CD4-positive, CD25-positive, alpha-beta regulatory T cell (primary cell): ENCODE measurements around the gene NECAB3. TPM values are rescaled to one million over a fixed set of nuclear protein-coding genes. Genes with fewer than 3 reads are reported as not detected.

Experiments
- ATAC-seq, 2 donors: fragments of 150-1000 bp; cut with Tn5 transposase; one replicate each; pipeline ENCODE4 v1.10.0; 2021; ENCODE audit warnings: low read depth in 2 of 2, moderate number of reproducible peaks in 2 of 2, moderate library complexity in 1 of 2
- DNase-seq, 3 donors: peaks; one replicate each; pipeline versions ENCODE4 v3.0.0 to v3.0.0-alpha.2; 2012 to 2022; ENCODE audit warnings: mixed read lengths in 1 of 3
- H3K27ac ChIP-seq: one replicate; pipeline ENCODE4 v1.7.0; 2013; ENCODE audit warnings: mild to moderate bottlenecking, low read length; ENCODE audit not compliant: insufficient read depth, poor library complexity, severe bottlenecking
- H3K27me3 ChIP-seq: one replicate; pipeline ENCODE4 v1.7.0; 2013; ENCODE audit warnings: low read length; ENCODE audit not compliant: control insufficient read depth, insufficient read depth
- H3K36me3 ChIP-seq: one replicate; pipeline ENCODE4 v1.7.0; 2013; ENCODE audit warnings: mild to moderate bottlenecking, low read length, moderate library complexity; ENCODE audit not compliant: control insufficient read depth, insufficient read depth
- H3K4me1 ChIP-seq: 2 replicates; pipeline ENCODE4 v1.7.0; 2013; ENCODE audit warnings: mild to moderate bottlenecking, low read length; ENCODE audit not compliant: insufficient read depth, control insufficient read depth, poor library complexity, severe bottlenecking
- H3K4me3 ChIP-seq: one replicate; pipeline ENCODE4 v1.7.0; 2013; ENCODE audit warnings: low read depth, mild to moderate bottlenecking, low read length, moderate library complexity
- H3K9me3 ChIP-seq, 2 experiments: 1 replicate in 1 of 2; 2 replicates in 1 of 2; pipeline ENCODE4 v1.7.0; 2013; ENCODE audit warnings: low read length in 2 of 2, mild to moderate bottlenecking in 1 of 2, moderate library complexity in 1 of 2; ENCODE audit not compliant: control insufficient read depth in 2 of 2
- H3K27ac Mint-ChIP-seq, 3 donors: one replicate each; pipeline ENCODE4 v1.8.0; 2020 to 2022; ENCODE audit warnings: mild to moderate bottlenecking in 3 of 3, mixed read lengths in 3 of 3, moderate library complexity in 2 of 3
- H3K27me3 Mint-ChIP-seq: one replicate; pipeline ENCODE4 v1.8.0; 2022; ENCODE audit warnings: mild to moderate bottlenecking, mixed read lengths
- H3K36me3 Mint-ChIP-seq: one replicate; pipeline ENCODE4 v1.8.0; 2020; ENCODE audit warnings: mixed read lengths
- H3K4me1 Mint-ChIP-seq, 4 donors: one replicate each; pipeline ENCODE4 v1.8.0; 2020 to 2022; ENCODE audit warnings: mixed read lengths in 4 of 4, mild to moderate bottlenecking in 1 of 4
- H3K4me3 Mint-ChIP-seq, 4 donors: one replicate each; pipeline ENCODE4 v1.8.0; 2020 to 2022; ENCODE audit warnings: mild to moderate bottlenecking in 4 of 4, mixed read lengths in 4 of 4, moderate library complexity in 3 of 4
- H3K9me3 Mint-ChIP-seq, 7 donors: one replicate each; pipeline ENCODE4 v1.8.0; 2020 to 2022; ENCODE audit warnings: mixed read lengths in 7 of 7, mild to moderate bottlenecking in 3 of 7, moderate library complexity in 2 of 7
- polyA plus RNA-seq, 4 donors: library from polyadenylated mRNA; unstranded; fragments of 300-500 nt; fragmentation: Illumina TruSeq; gene quantifications; one replicate each; pipeline ENCODE4 v1.2.3, GENCODE V29; 2021
- total RNA-seq: library from RNA; stranded (reverse); gene quantifications from one replicate; pipeline ENCODE4 v1.2.3, GENCODE V29; 2022

The NECAB3 gene
- total and polyA plus RNA-seq, 5 donors from 2014 or later = 3.0 to 15.6 (median 4.2) TPM

DNA sequence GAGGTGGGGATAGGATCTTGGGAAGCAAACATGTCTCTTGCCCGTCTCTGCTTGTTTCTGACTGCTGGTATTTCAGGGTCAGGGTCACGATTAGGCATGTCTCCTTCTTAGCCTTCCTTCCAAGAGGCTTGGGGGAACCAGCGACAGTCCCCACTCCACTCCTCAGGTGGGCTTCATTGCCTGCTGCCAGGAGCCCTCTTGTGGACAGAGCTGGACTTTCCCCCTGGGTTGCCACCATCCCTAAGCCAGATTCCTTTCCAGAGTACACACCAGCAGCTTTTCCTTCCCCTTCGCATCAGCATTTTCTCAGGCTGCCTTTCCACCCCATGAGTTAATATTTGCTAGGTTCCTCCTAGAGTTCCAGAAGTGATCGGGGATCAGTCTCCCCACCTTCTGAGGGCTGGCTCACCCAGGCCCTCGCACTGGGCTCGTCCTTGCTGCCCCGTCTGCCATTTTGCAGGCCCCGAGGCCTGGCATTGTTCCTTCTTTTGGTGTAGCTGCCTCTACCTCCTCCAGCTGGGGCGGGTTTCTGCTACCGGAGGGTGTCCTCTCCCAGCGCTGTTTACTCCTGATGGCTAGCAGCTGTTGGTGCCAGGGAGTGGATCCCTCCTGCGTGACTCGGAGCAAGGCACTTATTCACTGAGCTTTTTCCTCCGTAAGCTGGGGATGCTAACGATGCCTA, 20.9 kb downstream of the NECAB3 start:
- H3K4me1 Mint-ChIP-seq = peaks cover 4 to 38% (median 17%) of the 10 kb centered on the region in 4 donors
- DNase-seq (peak in 2 of 3 donors; percentile 34 to 54), ATAC-seq (peak in 1 of 2 donors; percentile 57)
- H3K36me3 Mint-ChIP-seq = no peaks in the 10 kb centered on the region
- no peaks in the 10 kb centered on the region for H3K27me3 Mint-ChIP-seq
- peaks cover 5% of the 10 kb centered on the region for H3K4me1 ChIP-seq
- no peak overlapping the region for H3K4me3 ChIP-seq
- no peaks in the 10 kb centered on the region for H3K9me3 ChIP-seq
- no peaks in the 10 kb centered on the region for H3K36me3 ChIP-seq
- peak overlapping the region in 2 of 4 donors; percentile 43 to 82 for H3K4me3 Mint-ChIP-seq
- peak overlapping the region in 2 of 3 donors; percentile 44 to 74 for H3K27ac Mint-ChIP-seq
- no peaks in the 10 kb centered on the region for H3K27me3 ChIP-seq
- H3K9me3 Mint-ChIP-seq = no peaks in the 10 kb centered on the region
- no peak overlapping the region for H3K27ac ChIP-seq

DNA sequence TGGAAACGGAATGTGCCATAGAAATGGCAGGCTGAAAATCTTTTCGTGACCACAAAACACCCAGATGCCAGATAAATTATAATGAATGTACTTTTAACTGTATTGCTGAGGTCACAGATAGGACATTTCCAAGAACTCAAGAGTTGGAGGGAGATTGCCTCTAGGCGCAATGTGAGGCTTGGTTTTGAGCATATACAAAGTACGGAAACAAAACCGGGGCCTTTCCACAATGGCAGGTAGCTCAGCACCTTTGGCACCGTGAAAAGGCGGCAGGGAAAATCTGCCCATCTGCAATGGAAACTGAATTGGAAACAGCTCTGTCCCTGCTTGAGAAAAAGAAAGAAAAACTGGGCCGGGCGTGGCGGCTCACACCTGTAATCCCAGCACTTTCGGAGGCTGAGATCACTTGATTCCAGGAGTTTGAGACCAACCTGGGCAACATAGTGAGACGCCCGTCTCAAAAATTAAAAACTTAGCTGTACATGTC, 22.6 kb downstream of the NECAB3 start:
- Mint-ChIP-seq H3K4me3 (no peak overlapping the region), H3K4me1 (peaks cover 8 to 52% (median 24%) of the 10 kb centered on the region in 4 donors), H3K9me3 (no peaks in the 10 kb centered on the region), H3K27me3 (no peaks in the 10 kb centered on the region), H3K27ac (peak overlapping the region in 1 of 3 donors; percentile 55), H3K36me3 (no peaks in the 10 kb centered on the region)
- no peaks in the 10 kb centered on the region for H3K36me3 ChIP-seq
- H3K4me1 ChIP-seq = peaks cover 14% of the 10 kb centered on the region
- no peak overlapping the region for H3K27ac ChIP-seq
- no peaks in the 10 kb centered on the region for H3K27me3 ChIP-seq
- ATAC-seq = no peak
- H3K4me3 ChIP-seq = no peak overlapping the region
- H3K9me3 ChIP-seq = no peaks in the 10 kb centered on the region
- DNase-seq = no peak

DNA sequence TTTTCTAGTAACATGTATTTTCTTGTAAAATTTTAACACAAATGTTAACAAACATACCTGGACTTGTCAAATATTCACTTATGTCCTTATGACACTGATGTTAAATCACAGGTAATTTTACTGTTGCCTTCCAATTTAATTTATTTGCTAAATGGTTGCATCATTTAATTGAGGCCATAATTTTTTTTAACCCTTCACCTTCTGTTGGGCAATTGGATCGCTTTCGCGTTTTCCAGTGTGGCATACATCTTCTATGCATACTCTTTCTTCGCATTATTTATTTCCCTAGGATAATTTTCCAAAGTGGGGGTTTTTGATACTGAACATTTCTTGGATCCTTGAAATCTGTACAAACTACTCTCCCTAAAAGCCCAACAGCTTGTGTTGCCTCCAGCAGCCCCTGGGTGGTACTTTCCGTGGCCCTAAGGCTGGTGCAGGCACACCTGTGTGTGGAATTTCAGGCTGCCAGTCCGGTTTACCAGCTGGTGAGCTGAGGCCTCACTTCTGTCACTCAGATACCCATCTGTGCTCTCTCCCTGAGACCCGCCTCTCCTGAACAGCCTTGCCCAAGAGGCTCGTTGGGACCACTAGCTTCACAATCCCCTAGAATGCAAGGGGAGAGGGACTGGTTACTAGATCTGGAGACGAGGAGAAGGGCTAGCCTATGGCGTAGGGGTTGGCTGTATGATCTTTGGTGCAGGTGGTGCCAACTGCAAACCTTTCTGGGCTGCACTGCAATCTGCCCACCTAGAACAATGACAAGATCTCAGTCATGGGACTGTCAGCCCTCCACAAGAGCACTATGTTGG, 23.3 kb downstream of the NECAB3 start:
- Mint-ChIP-seq H3K4me1 (peaks cover 8 to 52% (median 24%) of the 10 kb centered on the region in 4 donors), H3K27me3 (no peaks in the 10 kb centered on the region), H3K4me3 (no peak overlapping the region), H3K9me3 (no peaks in the 10 kb centered on the region), H3K36me3 (no peaks in the 10 kb centered on the region), H3K27ac (peak overlapping the region in 1 of 3 donors; percentile 55)
- Histone ChIP-seq H3K27ac (no peak overlapping the region), H3K4me1 (peaks cover 14% of the 10 kb centered on the region), H3K4me3 (no peak overlapping the region), H3K9me3 (no peaks in the 10 kb centered on the region), H3K27me3 (no peaks in the 10 kb centered on the region), H3K36me3 (no peaks in the 10 kb centered on the region)
- DNase-seq = no peak
- ATAC-seq = no peak

DNA sequence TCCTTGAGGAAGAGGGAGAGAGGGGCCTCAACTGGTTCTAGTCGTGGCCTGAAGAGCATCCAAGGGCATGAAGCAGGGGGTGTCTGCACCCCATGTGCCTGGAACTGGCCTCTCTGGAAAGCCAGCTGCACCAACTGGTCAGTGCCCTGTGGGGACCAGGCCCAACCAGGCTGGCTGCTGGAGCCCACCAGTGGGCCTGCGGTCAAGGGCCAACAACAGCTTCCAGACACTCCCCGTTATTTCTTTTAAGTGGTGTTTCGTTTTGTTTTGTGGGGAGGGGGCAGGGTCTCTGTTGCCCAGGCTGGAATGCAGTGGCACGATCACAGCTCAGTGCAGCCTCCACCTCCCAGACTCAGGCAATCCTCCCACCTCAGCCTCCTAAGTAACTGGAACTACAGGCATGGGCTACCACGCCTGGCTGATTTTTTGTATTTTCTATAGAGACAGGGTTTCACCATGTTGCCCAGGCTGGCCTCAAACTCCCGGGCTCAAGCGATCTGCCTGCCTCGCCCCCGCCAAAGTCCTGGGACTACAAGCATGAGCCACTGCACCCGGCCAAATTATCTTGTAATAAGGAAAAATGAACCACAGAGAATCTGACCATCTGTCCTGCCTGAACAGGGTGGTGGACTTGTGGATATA, 24.0 kb downstream of the NECAB3 start:
- Mint-ChIP-seq H3K36me3 (peaks cover 6% of the 10 kb centered on the region), H3K9me3 (no peaks in the 10 kb centered on the region), H3K4me3 (peak overlapping the region in 1 of 4 donors; percentile 19), H3K4me1 (peaks cover 8 to 52% (median 24%) of the 10 kb centered on the region in 4 donors), H3K27ac (peak overlapping the region in 1 of 3 donors; percentile 47), H3K27me3 (no peaks in the 10 kb centered on the region)
- H3K27ac ChIP-seq = no peak overlapping the region
- ATAC-seq (no peak), DNase-seq (no peak)
- H3K36me3 ChIP-seq = peaks cover 4% of the 10 kb centered on the region
- no peak overlapping the region for H3K4me3 ChIP-seq
- H3K4me1 ChIP-seq = peaks cover 14% of the 10 kb centered on the region
- no peaks in the 10 kb centered on the region for H3K9me3 ChIP-seq
- no peaks in the 10 kb centered on the region for H3K27me3 ChIP-seq

DNA sequence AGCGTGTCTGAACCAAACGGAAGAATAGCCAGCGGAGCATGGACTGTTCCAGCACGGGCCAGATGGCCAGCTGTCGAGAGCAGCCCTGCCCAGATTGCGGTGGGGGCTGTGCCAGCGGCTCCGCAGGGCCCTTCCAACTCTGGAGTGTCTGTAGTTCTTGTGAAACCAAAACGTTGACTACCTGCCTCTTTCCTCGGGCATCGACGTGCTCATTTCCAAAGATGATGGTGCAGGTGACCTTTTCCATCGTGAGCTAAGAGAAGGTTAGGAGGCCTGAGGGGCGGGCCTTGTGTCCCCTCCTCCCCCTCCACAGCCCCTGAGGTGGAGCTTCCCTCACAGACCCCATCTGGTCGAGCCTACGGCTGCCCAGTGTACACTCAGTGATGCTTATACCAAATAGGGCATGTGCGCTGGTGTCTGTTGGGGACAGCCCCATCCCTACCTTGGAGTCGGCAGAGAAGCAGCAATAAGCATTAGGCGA, 25.0 kb downstream of the NECAB3 start:
- Histone ChIP-seq H3K4me3 (no peak overlapping the region), H3K4me1 (peaks cover 14% of the 10 kb centered on the region), H3K36me3 (peaks cover 13% of the 10 kb centered on the region), H3K27me3 (no peaks in the 10 kb centered on the region), H3K27ac (no peak overlapping the region), H3K9me3 (no peaks in the 10 kb centered on the region)
- H3K4me1 Mint-ChIP-seq = peaks cover 8 to 52% (median 24%) of the 10 kb centered on the region in 4 donors
- peaks cover 13% of the 10 kb centered on the region for H3K36me3 Mint-ChIP-seq
- H3K27ac Mint-ChIP-seq = peak overlapping the region in 1 of 3 donors; percentile 47
- no peaks in the 10 kb centered on the region for H3K27me3 Mint-ChIP-seq
- H3K4me3 Mint-ChIP-seq = peak overlapping the region in 1 of 4 donors; percentile 19
- no peaks in the 10 kb centered on the region for H3K9me3 Mint-ChIP-seq
- no peak for DNase-seq
- no peak for ATAC-seq

DNA sequence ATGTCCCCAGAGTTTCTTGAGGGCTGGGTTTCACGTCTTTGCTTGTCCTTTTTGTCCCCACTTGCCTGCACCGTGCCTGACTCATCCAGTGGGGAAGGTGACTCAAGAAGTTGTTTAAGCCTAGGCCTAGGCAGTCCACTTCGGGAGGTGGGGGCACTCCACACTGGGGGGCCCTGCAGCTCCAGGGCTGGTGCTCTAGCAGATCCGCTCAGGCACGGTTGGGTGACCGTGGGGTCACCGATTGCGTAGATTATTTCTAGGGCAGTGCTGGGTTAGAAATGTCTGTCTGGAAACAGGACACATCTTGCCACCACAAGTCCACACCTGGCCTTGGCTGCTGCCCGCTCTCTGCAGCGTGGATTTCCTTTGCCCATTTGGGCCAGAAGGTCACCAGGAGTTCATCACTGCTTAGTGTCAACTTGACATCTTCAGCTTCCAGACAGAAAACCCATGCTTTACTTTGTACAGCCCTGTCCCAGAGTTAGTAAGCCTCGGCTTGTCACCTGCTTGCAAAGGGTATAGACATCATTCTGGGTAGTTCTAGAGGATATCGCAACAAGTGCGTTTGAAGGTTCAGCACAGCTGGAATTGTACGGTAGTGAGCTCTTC, 25.7 kb downstream of the NECAB3 start:
- H3K4me3 Mint-ChIP-seq = peak overlapping the region in 1 of 4 donors; percentile 33
- Histone ChIP-seq H3K27ac (no peak overlapping the region), H3K27me3 (no peaks in the 10 kb centered on the region), H3K4me3 (no peak overlapping the region), H3K4me1 (peaks cover 14% of the 10 kb centered on the region), H3K9me3 (no peaks in the 10 kb centered on the region), H3K36me3 (peaks cover 18% of the 10 kb centered on the region)
- no peak for DNase-seq
- ATAC-seq = no peak
- no peaks in the 10 kb centered on the region for H3K27me3 Mint-ChIP-seq
- H3K36me3 Mint-ChIP-seq = peaks cover 13% of the 10 kb centered on the region
- peaks cover 6 to 52% (median 24%) of the 10 kb centered on the region in 4 donors for H3K4me1 Mint-ChIP-seq
- no peak overlapping the region for H3K27ac Mint-ChIP-seq
- no peaks in the 10 kb centered on the region for H3K9me3 Mint-ChIP-seq
